Left lobe of liver (tissue), 2 donors: ENCODE measurements around the gene TTC21B. TPM values are rescaled to one million over a fixed set of nuclear protein-coding genes. Genes with fewer than 3 reads are reported as not detected.
A peak's percentile ranks its signal among the peaks of the same experiment; 100 is the strongest.
"Not testable (repeated sequence)": the region's sequence is repeated elsewhere in the genome, so short reads cannot be mapped to it uniquely, and the experiment has no call there.

Experiments
- ATAC-seq: fragments of 200-7000 bp; cut with Tn5 transposase; one replicate; pipeline ENCODE4 v1.9.1; 2020; ENCODE audit warnings: mild to moderate bottlenecking, moderate library complexity
- DNase-seq: peaks from one replicate; pipeline ENCODE4 v3.0.0-alpha.2; 2020; ENCODE audit warnings: low spot score
- total RNA-seq: library from RNA; stranded (reverse); gene quantifications from one replicate; pipeline ENCODE4 v1.2.1, GENCODE V29; 2021
- donor health status: DM: no; HTN: no; CAD: no; lungs with moderate emphysema.
- donor health status: DM: no; HTN: yes; CAD: no.

The TTC21B gene
- total RNA-seq, 1 donor from 2014 or later, result 6.2 TPM

DNA sequence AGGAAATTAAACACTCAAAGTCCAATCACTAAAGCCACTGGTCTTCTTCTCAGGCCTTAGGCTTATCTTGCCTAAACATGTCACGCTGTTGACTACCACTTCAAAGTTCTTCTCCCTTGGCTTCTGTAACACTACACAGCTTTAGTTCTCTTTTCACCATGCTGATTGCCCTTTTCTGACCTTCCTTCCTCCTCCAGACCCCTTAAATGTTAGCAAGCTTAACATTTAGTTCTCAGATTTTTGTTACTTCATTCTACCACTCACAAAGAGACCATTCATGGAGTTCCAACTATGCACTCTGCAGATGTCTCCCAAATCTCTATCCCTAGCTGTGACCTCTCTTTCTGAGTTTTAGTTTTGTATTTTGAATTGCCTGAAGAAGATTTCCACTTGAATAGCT, 64.4 kb downstream of the TTC21B start:
- DNase-seq (no peak), ATAC-seq (no peak)

DNA sequence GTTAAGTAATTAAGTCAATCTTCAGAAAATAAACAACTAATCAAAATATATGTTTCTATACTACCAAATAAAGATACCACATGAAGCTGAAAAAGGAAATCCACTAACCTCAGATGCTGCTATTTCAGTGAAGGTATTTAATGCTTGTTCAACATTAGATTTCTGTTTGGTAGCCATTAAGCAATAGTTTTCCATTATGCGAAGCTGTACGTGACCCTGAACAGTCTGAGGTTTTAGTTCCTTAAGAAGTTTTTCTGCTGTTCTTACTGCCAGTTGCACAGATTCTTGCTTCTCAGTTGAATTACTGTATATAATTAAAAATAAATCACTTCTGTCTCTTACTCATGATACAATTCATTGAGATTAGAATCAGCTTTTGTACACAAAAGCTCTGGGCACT, 65.4 kb downstream of the TTC21B start:
- ATAC-seq (no peak), DNase-seq (no peak)

DNA sequence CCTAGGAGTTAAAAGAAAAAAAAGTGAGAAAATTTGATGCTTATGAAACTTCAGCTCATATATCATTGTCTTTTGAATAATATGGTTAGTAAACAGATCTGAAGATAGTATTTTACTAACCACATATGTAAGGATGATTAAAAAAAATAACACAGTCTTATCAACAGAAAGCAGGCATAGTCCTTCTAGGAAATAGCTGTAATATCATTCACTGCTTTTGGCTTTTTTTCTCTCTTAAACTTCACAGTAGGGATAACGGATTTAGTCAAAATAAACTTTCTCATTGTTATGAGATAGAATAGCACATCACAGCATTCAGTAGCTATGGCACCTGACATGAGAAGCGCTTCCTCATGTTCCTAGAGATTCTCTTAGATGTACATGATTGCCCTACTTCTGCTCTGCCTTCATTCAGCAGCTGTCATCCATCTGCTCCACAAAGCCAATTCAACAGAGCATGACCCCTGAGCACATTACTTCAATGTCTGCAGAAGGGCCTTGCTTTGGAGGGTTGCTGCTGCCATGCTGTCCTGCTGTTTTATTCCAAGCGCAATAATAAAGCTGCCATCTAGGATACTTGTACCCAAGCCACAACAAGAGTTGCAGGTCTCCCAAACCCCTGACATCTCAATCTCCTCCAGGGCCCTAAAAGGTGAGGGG, 67.0 kb downstream of the TTC21B start:
- DNase-seq (no peak), ATAC-seq (no peak)

DNA sequence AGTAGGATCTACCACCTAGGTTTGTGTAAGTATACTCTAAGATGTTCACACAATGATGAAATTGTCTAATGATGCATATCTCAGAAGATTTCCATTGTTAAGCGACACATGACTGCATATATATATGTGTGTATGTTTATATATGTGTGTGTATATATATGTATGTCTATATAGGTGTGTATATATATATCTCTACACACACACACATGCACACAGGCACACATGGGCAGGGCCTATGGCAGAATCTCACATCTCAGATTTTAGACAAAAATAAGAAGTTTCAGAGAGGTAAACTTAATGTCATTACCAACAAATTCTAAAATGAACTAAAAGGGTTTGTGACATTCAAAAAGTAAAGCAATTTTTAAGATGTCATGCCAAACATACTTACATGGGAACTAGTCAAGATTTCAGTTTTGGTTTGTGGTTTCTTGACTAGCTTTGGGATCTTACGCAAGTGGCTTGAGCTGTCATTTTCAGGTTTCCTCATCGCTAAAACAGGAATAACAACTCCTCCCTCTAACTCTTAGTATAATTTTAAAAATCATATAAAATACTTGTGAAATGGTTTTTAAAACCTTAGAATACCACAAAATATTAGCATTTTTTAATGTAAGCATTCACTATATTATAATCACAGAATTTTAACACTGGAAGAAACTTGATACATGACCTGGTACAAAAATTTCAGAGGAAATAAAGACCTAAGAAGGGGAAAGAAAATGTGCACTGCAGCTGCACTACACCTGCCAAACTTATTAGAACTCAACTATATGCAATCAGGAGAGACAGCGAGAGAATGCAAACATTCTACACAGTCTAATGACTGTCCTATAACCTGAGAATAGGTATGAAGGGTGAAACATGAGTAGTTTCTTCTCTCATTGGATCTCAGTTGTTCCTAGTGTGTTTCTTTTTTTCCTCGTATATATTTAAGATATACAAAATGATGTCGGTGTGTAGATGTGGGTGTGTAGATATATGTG, 75.7 kb downstream of the TTC21B start:
- ATAC-seq (no peak), DNase-seq (no peak)

DNA sequence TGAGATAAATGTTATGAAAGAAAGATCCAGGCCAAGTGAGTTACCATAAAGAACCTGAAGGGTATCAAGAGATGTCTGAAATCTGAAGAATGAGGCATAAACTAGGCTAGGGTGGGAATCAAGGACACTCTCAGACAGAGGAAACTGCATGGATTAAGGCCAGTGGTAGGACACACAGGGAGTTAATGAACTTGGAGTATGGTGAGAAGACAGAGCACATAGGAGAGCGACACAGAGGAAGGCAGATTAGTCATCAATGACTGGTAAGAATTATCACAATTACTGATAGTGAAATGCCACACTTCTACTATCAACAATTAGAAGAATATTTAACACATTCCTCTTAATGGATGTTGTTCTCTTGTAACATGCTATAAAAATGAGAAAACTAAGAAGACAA, 76.9 kb downstream of the TTC21B start:
- ATAC-seq, result no peak
- no peak for DNase-seq

DNA sequence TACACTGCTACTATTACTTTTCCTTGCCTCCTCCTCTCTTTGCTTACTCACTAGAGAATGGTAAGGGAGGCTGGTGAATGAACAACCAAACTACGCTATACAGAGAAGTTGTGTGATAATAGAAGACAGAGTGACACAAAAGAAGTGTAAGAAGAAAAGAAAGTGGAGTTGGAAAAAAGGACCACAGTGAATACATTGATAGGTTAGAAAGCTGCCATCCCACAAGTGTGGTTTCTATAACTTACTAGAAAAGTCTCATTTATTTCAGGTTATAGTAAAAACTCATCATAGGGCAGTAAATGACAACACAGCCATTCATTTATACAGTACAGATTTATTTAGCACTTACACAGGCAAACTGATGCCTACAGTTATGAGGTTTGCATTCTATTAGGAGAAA, 77.3 kb downstream of the TTC21B start:
- ATAC-seq, result no peak
- DNase-seq, result no peak

DNA sequence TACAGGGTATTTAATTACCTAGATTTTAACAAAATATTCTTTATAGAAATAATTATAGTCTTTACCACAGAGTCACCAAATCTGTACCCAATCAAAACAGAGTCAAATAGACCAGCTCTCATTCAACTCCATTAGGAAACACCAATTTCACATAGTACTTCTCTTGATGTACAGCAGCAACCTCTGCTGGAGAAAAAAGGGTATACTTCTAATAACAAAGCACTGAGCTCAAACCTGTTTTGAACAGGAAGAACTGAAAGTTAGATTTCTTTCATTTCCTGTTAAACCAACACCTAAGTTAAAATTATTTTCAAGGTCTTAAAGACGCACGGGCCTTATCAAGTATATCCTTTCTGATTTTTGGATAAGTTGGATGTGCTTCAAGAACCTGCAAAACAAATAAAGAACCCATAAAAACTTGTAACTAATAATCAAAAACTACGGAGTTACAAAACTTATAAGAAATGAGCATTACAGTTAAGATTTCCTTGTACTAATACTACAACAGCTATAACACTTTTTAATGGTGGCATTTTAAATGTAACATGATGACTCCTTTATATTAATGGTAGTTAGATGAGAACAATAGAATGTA, 79.0 kb downstream of the TTC21B start:
- no peak for DNase-seq
- peak; percentile 94 for ATAC-seq

DNA sequence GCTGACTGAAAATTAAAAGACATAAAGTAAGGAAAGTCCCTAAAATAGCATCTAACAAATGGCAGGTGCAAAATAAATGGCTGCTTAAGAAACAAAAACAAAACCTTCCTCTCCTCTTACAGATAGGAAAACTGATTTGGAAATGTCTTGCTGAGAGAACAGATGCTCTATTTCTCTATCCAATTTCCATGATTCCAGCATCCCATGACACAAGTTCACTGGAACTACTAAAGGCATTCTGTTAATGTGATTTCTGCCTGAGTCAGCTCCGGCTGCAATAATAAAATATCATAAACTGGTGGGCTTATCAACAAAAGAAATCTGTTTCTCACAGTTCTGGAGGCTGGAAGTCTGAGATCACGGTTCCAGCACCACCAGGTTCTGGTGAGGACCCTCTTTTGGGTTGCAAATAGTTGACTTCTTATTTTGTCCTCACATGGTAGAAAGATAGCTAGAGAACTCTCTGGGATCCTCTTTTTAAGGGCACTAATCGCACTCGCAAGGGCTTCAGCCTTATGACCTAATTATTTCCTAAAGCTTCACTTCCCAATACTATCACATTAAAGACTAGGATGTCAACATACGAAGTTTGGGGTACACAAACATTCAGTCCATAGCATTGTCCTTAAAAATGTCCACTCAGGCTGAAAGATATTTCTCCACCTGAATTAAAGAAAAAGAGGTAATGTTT, 81.3 kb downstream of the TTC21B start:
- no peak for ATAC-seq

DNA sequence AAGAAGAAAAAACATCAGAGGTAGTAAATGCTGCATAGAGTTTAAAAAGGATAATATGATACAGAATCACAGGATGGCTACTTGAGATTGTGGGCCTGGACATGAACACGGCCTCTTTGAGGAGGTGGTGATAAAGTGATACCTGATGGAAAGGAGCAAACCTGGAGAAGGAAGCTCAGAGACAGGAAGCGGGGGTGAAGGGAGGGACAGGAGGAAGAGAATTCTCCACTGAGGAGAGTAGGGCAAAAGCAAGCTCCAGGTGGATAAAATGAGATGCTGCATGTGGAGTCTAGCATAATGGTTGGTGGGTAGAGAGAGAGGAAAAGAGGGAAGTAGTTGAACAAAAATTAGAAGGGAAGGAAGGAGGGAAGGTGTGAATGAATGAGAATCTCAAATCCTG, 82.6 kb downstream of the TTC21B start:
- ATAC-seq, result no peak
- no peak for DNase-seq

More for the DNA sequence above, 81.3 kb downstream of the TTC21B start:
- no peak for DNase-seq

DNA sequence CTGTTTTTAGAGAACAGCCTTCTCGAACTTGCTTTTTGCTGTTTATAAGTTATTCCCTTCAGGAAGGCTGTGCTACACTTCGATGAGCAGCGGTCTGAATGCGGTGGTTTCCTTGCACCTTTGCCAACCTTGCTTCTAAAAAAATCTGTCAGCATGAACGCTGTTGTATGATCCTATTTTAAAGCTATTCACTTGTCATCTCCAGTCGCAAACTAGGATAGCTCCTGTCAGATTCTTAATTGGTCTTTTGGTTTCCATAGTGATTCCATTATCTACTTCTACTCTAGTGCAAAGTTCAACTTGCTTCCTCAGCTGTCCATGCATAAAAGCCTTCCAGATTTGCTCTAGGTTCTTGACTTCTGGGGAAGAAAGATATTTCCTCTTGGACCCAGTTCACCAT, 83.2 kb downstream of the TTC21B start:
- ATAC-seq (no peak), DNase-seq (no peak)

DNA sequence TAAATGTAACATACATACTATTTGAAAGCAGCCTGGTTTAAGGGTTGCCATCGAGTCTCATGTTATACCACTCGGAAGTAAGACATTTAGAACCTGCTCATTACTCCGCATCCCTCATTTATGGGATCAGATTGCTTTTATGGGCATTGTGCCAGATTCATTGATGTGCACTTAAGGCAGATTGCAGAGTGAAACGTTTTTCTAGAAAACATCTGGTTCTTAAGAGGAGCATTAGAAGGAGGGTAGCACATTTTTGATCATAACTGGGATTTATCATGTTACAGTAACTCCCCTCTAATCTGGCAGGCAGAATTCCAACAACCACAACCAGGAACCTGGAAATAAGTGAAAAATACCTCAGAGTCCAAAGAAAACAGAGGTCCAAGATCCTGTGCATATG, 85.4 kb downstream of the TTC21B start:
- DNase-seq, result no peak
- ATAC-seq, result no peak

DNA sequence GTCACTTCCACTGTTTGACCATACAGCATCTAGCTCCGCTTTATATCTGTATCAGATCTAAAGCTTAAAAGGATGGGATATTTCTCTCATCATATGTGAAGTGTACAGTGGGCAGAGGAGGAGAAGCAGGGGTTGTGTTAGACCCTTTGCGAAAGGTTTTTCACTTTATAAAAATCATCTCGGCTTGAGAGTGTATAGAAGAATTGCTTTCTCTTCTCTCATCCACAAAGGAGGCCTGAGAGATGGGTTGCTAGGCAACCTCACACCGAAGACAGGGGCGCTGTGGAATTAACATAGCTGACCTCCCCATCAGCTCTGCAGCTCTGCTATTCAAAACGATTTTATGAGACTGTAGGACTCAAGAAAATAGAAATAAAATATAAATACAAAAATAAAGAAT, 89.3 kb downstream of the TTC21B start:
- DNase-seq, result no peak
- no peak for ATAC-seq

DNA sequence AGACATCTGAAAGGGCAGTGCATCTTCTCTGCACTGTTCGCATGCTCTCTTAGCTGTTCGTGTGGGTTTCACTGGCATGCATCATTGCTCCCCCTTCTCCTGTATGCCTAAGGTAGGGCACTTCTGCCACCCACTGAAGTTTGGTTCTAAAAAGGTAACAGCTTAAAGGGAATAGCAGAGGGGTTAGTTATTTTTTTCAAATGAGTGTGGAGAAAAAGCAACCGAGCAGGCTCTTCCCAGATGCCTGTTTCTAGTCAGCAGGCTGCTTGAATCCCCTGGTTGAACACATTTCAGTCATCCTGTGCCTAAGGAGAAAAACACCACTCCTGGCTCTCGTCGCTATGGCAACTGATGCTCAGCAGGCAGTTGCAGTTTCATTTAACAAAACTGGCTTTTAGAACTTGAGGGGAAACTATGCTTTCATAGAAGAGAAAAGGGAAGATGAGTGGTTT, 89.7 kb downstream of the TTC21B start:
- no peak for ATAC-seq
- no peak for DNase-seq

DNA sequence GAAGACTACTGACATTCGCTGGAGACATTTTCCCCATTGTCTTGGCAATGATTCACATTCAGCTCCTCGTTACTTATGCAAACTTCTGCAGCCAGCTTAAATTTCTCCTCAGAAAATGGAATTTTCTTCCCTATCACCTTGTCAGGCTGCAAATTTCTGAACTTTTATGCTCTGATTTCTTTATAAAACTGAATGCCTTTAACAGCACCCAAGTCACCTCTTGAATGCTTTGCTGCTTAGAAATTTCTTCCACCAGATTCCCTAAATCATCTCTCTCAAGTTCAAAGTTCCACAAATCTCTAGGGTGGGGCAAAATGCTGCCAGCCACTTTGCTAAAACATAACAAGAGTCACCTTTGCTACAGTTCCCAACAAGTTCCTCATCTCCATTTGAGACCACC, 92.5 kb downstream of the TTC21B start:
- not testable (repeated sequence) for ATAC-seq, DNase-seq

DNA sequence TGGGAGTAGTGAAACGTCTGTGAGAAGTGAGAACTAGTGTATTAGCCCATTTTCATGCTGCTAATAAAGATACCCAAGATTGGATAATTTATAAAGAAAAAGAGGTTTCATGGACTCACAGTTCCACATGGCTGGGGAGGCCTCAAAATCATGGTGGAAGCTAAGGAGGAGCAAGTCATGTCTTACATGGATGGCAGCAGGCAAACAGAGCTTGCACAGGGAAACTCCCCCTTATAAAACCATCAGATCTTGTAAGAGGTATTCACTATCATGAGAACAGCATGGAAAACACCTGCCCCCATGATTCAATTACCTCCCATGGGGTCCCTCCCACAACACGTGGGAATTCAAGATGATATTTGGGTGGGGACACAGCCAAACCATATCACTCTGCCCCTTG, 93.9 kb downstream of the TTC21B start:
- DNase-seq, ATAC-seq: not testable (repeated sequence)

DNA sequence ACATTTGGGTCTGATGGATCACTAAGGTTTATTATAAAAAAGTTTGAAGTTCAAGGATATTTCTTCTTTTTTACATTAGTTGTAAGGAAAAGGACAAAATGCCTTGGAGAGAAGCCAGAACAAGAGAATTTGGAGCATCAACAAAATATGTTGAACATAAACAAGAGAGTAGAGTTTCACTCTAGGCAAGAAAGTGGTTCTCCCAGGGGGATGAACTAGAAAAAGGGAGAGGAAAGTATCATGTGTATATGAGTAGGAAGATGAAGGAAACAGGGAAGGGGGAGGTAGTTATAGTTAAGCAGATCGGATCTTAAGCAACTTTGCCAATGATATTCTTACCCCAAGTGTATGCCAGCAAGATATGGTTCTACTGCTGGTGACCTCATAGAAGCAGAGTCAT, 95.7 kb downstream of the TTC21B start:
- no peak for DNase-seq
- ATAC-seq, result no peak

DNA sequence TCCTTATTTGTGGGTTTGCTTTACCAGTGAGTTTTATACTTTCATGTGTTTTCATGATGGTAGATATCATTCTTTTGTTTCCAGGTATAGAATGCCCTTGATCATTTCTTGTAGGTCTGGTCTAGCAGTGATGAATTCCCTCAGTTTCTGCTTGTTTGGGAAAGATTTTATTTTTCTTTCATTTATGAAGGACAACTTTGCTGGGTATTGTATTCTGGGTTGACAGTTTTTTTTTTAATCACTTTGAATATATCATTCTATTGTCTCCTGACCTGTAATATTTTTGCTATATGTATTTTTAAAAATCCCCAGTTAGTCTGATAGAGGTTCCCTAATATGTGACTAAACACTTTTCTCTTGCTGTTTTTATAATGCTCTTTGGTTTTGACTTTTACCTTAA, 101.2 kb downstream of the TTC21B start:
- ATAC-seq (no peak), DNase-seq (no peak)

DNA sequence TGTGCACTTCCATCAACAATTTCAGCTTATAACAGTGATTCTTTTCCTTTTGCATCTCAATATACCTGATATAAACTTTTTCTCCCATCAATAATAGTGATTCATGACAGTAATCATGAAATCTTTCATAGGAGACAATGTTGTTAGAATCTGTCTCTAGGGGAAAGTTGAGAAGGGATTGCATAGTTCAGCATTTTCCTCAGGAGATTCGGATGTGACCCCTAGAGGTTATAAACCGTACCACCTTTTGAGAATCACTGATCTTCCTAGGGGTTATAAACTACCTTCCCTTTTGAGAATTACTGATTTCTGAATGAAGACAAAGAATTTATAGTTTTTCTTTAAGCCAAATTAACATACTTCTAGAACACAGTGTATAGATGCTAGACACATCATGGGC, 106.6 kb downstream of the TTC21B start:
- no peak for ATAC-seq

DNA sequence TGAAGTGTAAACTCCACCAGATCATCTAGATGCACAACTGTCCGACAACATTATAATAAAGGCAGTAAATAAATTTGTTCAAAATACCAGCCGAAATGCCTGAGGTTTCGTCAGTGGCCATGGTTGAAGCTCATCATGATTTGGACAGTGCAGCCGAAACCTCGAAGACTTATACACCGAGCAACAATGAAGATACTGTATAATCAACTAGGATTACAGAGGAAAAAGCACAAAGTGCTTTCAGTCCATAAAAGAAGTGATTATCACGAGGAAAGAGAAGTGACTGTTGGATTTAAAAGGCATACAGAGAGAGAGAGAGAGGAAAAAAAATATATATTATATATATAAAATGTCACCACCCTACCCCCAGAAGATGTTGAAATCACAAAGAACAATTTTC, 107.5 kb downstream of the TTC21B start:
- DNase-seq, result no peak
- no peak for ATAC-seq

More for the DNA sequence above, 106.6 kb downstream of the TTC21B start:
- no peak for DNase-seq

DNA sequence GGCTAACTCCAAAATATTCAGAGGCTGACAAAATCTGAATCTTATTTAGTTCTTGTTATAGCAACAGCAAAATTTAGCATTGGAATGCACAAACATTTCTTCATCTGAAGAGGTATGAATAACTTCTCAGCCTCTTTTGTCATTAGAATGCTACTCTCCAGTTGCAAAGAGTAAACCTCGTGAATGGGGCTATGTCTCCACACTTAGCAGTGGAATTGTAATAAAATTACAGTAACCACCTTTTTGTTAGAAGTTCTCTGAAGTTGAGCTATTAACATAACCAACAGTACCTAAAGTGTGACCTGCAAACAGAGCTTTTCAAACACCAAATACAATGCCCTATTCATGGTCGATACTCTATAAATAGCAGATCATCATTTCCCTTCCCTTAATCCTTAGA, 109.4 kb downstream of the TTC21B start:
- ATAC-seq, result no peak
- DNase-seq, result no peak

DNA sequence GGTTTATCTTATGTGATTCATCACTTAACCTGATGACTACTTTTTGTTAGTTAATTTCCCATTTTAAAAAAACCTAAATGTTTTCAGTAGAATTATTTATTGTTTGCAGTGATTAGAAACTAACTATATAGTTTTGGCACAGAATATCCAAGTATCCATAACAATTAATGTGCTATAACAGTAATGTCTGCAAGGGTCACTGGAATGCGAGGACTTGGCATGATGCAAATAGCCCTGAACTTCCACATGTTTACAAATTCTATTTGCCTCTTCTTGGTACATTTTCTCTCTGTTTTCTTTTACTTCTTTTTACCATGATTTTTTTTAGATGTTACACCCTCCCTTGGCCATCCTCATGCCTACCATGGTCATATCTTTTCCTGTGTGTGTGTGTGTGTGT, 110.2 kb downstream of the TTC21B start:
- DNase-seq (no peak), ATAC-seq (no peak)
